ENCODE data around the gene CAPN1. TPM values are rescaled to one million over a fixed set of nuclear protein-coding genes. Genes with fewer than 3 reads are reported as not detected.
A peak's percentile ranks its signal among the peaks of the same experiment; 100 is the strongest.

The CAPN1 gene
- total and polyA plus RNA-seq, 12 donors = 20.6 to 333 (median 135) TPM

- H3K36me3 ChIP-seq (replicated peaks in 1 of 2) = peaks cover 0 to 6% of the 10 kb centered on the region in 2 donors
- intact Hi-C loops (cut with DNase I) = loop anchor here in 1 of 2 donors (5.0 kb wide), 1 partner anchor 44 kb away; no protein-coding TSS in a partner anchor
- peak; percentile 56 to 72 (median 67) for DNase-seq
- H3K27me3 ChIP-seq = no peaks in the 10 kb centered on the region
- peak overlapping the region in 4 of 5 donors; percentile 58 to 96 (median 81) for H3K27ac ChIP-seq
- no peaks in the 10 kb centered on the region for H3K9me3 ChIP-seq (replicated peaks in 1 of 3)
- H3K4me1 ChIP-seq (replicated peaks in 1 of 2) = peaks cover 12 to 22% of the 10 kb centered on the region in 2 donors
- H3K4me3 ChIP-seq = peak overlapping the region; percentile 5 to 100 (median 57)
- 0 to 1% (median 0%) methylated on average over 6 to 60 of the region's 60 CpGs for WGBS, 4 donors
- peak; percentile 23 to 49 for TF ChIP-seq POLR2A (IDR thresholded peaks at IDR 0.05)
- TF ChIP-seq, protein P1, sequence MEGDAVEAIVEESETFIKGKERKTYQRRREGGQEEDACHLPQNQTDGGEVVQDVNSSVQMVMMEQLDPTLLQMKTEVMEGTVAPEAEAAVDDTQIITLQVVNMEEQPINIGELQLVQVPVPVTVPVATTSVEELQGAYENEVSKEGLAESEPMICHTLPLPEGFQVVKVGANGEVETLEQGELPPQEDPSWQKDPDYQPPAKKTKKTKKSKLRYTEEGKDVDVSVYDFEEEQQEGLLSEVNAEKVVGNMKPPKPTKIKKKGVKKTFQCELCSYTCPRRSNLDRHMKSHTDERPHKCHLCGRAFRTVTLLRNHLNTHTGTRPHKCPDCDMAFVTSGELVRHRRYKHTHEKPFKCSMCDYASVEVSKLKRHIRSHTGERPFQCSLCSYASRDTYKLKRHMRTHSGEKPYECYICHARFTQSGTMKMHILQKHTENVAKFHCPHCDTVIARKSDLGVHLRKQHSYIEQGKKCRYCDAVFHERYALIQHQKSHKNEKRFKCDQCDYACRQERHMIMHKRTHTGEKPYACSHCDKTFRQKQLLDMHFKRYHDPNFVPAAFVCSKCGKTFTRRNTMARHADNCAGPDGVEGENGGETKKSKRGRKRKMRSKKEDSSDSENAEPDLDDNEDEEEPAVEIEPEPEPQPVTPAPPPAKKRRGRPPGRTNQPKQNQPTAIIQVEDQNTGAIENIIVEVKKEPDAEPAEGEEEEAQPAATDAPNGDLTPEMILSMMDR (IDR thresholded peaks at IDR 0.05) = peak in 5 of 6 experiments; percentile 30 to 58 (median 49)
Observed at GRCh38 chr11:65180877-65181568, 705 bp upstream of the CAPN1 start.

- Histone ChIP-seq H3K27me3 (no peaks in the 10 kb centered on the region), H3K9me3 (replicated peaks in 1 of 3) (no peaks in the 10 kb centered on the region), H3K4me1 (replicated peaks in 1 of 2) (peaks cover 12 to 22% of the 10 kb centered on the region in 2 donors), H3K4me3 (peak overlapping the region; percentile 56 to 100 (median 70)), H3K27ac (peak overlapping the region in 4 of 5 donors; percentile 54 to 96 (median 81)), H3K36me3 (replicated peaks in 1 of 2) (peaks cover 0 to 21% of the 10 kb centered on the region in 2 donors)
- peak in 6 of 7 donors; percentile 36 to 69 (median 44) for DNase-seq
- intact Hi-C loops (cut with DNase I) = loop anchor here in 1 of 2 donors (5.0 kb wide), 1 partner anchor 45 kb away; no protein-coding TSS in a partner anchor
- 48 to 68% (median 53%) methylated on average over 9 to 23 of the region's 23 CpGs for WGBS, 4 donors
- TF ChIP-seq, protein P1 (IDR thresholded peaks at IDR 0.05) = no peak
- TF ChIP-seq POLR2A (IDR thresholded peaks at IDR 0.05) = no peak
Observed at GRCh38 chr11:65182258-65183170, 786 bp downstream of the CAPN1 start.

DNA sequence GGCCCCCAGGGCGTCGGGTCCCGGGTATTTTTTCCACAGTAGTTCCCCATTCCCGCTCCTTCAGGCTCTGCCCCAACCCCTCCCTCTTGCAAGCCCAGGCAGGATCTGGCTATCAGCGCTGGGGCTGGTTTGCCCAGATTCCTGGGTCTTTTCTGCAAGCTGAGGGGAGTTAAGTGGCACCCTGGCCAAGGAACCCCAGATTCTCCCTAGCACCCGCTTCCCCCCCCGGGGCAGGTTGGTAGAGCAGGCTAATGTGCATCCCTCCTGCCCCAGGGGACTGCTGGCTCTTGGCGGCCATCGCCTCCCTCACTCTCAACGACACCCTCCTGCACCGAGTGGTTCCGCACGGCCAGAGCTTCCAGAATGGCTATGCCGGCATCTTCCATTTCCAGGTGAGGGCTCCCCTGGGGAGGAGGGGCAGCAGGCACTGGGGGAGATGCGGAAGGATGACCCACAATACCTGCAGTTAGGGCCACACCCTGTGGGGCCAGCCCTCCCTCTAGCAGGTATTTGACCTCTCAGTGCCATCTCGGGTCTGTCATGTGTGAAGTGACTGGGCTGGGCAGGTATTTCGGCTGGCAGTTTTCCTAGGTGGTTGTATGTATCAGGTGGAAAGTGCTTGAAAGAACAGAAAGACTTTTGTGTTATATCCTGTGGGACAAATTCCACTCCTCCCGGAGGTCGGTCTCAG, 1.6 kb downstream of the CAPN1 start:
- intact Hi-C loops (cut with DNase I) = loop anchor here in 1 of 2 donors (5.0 kb wide), 1 partner anchor 46 kb away; no protein-coding TSS in a partner anchor
- Histone ChIP-seq H3K4me3 (no peak overlapping the region), H3K4me1 (replicated peaks in 1 of 2) (peaks cover 12 to 22% of the 10 kb centered on the region in 2 donors), H3K27me3 (no peaks in the 10 kb centered on the region), H3K9me3 (replicated peaks in 1 of 3) (no peaks in the 10 kb centered on the region), H3K27ac (no peak overlapping the region), H3K36me3 (replicated peaks in 1 of 2) (peaks cover 0 to 30% of the 10 kb centered on the region in 2 donors)
- 85 to 94% (median 88%) methylated on average over 13 to 19 of the region's 19 CpGs for WGBS, 4 donors
- TF ChIP-seq POLR2A (IDR thresholded peaks at IDR 0.05) = no peak
- TF ChIP-seq, protein P1 (IDR thresholded peaks at IDR 0.05) = no peak
- DNase-seq = peak in 2 of 7 donors; percentile 21 to 51

All from adrenal gland (tissue), 12 donors.